ENCODE results near the gene OLFM2.

Gene OLFM2

GRCh38 chr19:9903336-9903735, 33.0 kb downstream of the OLFM2 start:
- DNase-seq: no peak

- DNase-seq: no peak
These were observed 34.7 kb downstream of the OLFM2 start for GRCh38 chr19:9901642-9902041.

GRCh38 chr19:9901020-9901419, 35.3 kb downstream of the OLFM2 start:
- no peak for DNase-seq

- DNase-seq: no peak
These were observed 44.5 kb downstream of the OLFM2 start for GRCh38 chr19:9891609-9892373.

- DNase-seq: no peak
These were observed 51.2 kb downstream of the OLFM2 start for GRCh38 chr19:9885077-9885552.

GRCh38 chr19:9883764-9884163, 52.6 kb downstream of the OLFM2 start:
- DNase-seq: no peak

GRCh38 chr19:9883231-9883758, 53.0 kb downstream of the OLFM2 start:
- no peak for DNase-seq

- no peak for DNase-seq
These were observed 54.6 kb downstream of the OLFM2 start for GRCh38 chr19:9881720-9882119.

GRCh38 chr19:9878511-9879196, 57.7 kb downstream of the OLFM2 start:
- DNase-seq: no peak

GRCh38 chr19:9877780-9878510, 58.4 kb downstream of the OLFM2 start:
- DNase-seq: no peak

GRCh38 chr19:9875796-9876195, 60.5 kb downstream of the OLFM2 start:
- no peak for DNase-seq

GRCh38 chr19:9875031-9875627, 61.2 kb downstream of the OLFM2 start:
- DNase-seq: no peak

- DNase-seq: no peak
These were observed 63.6 kb downstream of the OLFM2 start for GRCh38 chr19:9872618-9873242.

GRCh38 chr19:9871626-9872338, 64.5 kb downstream of the OLFM2 start:
- peak; percentile 75 for DNase-seq

- no peak for DNase-seq
These were observed 67.2 kb downstream of the OLFM2 start for GRCh38 chr19:9868983-9869617.

- no peak for DNase-seq
These were observed 70.4 kb downstream of the OLFM2 start for GRCh38 chr19:9865732-9866501.

- no peak for DNase-seq
These were observed 72.6 kb downstream of the OLFM2 start for GRCh38 chr19:9863759-9864158.

GRCh38 chr19:9862938-9863337, 73.4 kb downstream of the OLFM2 start:
- DNase-seq: no peak

- no peak for DNase-seq
These were observed 74.8 kb downstream of the OLFM2 start for GRCh38 chr19:9861503-9861902.

- DNase-seq: no peak
These were observed 75.9 kb downstream of the OLFM2 start for GRCh38 chr19:9860407-9860806.

GRCh38 chr19:9858766-9859165, 77.5 kb downstream of the OLFM2 start:
- DNase-seq: no peak
